ENCODE results near the gene LLCFC1.

LLCFC1 gene

GRCh38 chr7:142917447-142917846 is 21.8 kb upstream of the LLCFC1 start:
- no peak for DNase-seq (ENCODE audit: low spot score)
- Histone ChIP-seq H3K4me3 (no peak overlapping the region), H3K27ac (no peak overlapping the region)
- TF ChIP-seq CTCF (IDR thresholded peaks at IDR 0.05): no peak

- no peak for TF ChIP-seq CTCF (IDR thresholded peaks at IDR 0.05)
- no peak overlapping the region for H3K27ac ChIP-seq
- H3K4me3 ChIP-seq: no peak overlapping the region
- DNase-seq (ENCODE audit: low spot score): no peak
Measured at GRCh38 chr7:142918901-142919300, 20.4 kb upstream of the LLCFC1 start.

GRCh38 chr7:142919656-142920055 is 19.6 kb upstream of the LLCFC1 start:
- TF ChIP-seq CTCF (IDR thresholded peaks at IDR 0.05): no peak
- DNase-seq (ENCODE audit: low spot score): no peak
- Histone ChIP-seq H3K4me3 (no peak overlapping the region), H3K27ac (no peak overlapping the region)

GRCh38 chr7:142923391-142923790 is 15.9 kb upstream of the LLCFC1 start:
- TF ChIP-seq CTCF (IDR thresholded peaks at IDR 0.05): no peak
- no peak for DNase-seq (ENCODE audit: low spot score)
- Histone ChIP-seq H3K27ac (no peak overlapping the region), H3K4me3 (no peak overlapping the region)

GRCh38 chr7:142925413-142925812 is 13.9 kb upstream of the LLCFC1 start:
- Histone ChIP-seq H3K4me3 (no peak overlapping the region), H3K27ac (no peak overlapping the region)
- no peak for DNase-seq (ENCODE audit: low spot score)
- no peak for TF ChIP-seq CTCF (IDR thresholded peaks at IDR 0.05)

GRCh38 chr7:142927085-142927745 is 12.1 kb upstream of the LLCFC1 start:
- H3K4me3 ChIP-seq: no peak overlapping the region
- no peak for TF ChIP-seq CTCF (IDR thresholded peaks at IDR 0.05)
- peak overlapping the region in 1 of 2 donors; percentile 43 for H3K27ac ChIP-seq
- no peak for DNase-seq (ENCODE audit: low spot score)

- DNase-seq (ENCODE audit: low spot score): no peak
- H3K4me3 ChIP-seq: no peak overlapping the region
- peak overlapping the region in 1 of 2 donors; percentile 43 for H3K27ac ChIP-seq
- TF ChIP-seq CTCF (IDR thresholded peaks at IDR 0.05): no peak
Measured at GRCh38 chr7:142927949-142928348, 11.3 kb upstream of the LLCFC1 start.
